Mesodermal cell (in vitro differentiated cells): ENCODE data around the gene GALNT10.

Experiments used
- H3K27ac ChIP-seq: 2 replicates; pipeline ENCODE4 v1.7.0; 2013; ENCODE audit warnings: mild to moderate bottlenecking, low read depth, low read length, moderate library complexity; ENCODE audit not compliant: severe bottlenecking
- H3K36me3 ChIP-seq: 2 replicates; pipeline ENCODE4 v1.7.1; 2013; ENCODE audit warnings: mild to moderate bottlenecking, low read length, moderate library complexity; ENCODE audit not compliant: control insufficient read depth, insufficient read depth
- H3K4me1 ChIP-seq: one replicate; pipeline ENCODE4 v1.7.1; 2013; ENCODE audit warnings: mild to moderate bottlenecking, low read length; ENCODE audit not compliant: insufficient read depth, control insufficient read depth, poor library complexity, severe bottlenecking
- H3K4me3 ChIP-seq: 2 replicates; pipeline ENCODE4 v1.7.0; 2013; ENCODE audit warnings: low read length, control low read depth, mild to moderate bottlenecking; ENCODE audit not compliant: insufficient read depth, poor library complexity, severe bottlenecking; ENCODE audit errors: extremely low read depth
- H3K9me3 ChIP-seq: 2 replicates; pipeline ENCODE4 v1.7.1; 2013; ENCODE audit warnings: mild to moderate bottlenecking, low read length, moderate library complexity; ENCODE audit not compliant: control insufficient read depth
- WGBS, 2 experiments: methylation state at CpG; one replicate each; pipeline ENCODE4 v1.1.5; 2013; ENCODE audit warnings: missing lambda C conversion rate in 2 of 2; ENCODE audit not compliant: insufficient coverage in 2 of 2; 5-methylcytosine and 5-hydroxymethylcytosine counted together

Gene GALNT10

DNA sequence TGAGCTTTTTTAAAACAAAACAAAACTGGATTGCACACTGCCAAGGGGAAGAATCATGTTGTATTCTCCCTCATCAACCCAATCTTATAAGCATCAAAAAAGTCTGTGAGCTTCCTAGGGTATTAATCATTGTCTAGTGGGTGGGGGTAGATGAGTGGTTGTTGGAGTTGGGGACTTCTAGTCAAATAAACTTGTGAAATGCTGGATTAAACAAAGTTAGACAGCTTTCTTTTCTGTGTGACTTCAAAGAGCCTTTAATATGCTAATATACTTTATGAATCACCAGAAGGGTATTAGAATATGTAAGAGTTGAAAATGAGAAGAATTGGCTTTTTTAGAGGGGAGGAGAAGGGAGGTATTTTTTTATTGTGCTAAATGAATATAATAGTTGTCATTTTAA, 87.7 kb downstream of the GALNT10 start:
- no peak overlapping the region for H3K27ac ChIP-seq

DNA sequence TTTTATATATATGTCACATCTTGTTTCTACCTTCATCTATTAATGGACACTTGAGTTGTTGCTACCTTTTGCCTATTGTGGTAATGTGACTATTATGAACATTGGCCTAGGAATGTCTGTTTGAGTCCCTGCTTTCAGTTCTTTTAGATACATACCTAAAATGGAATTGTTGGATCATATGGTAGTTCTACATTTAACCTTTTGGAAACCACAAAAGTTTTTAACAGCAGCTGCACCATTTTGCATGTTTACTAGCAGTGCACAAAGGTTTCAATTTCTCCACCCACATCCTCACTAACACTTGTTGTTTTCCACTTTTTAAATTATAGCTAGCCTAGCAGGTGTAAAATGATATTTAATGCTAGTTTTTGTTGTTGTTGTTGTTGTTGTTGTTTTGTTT, 88.4 kb downstream of the GALNT10 start:
- H3K4me3 ChIP-seq: no peak overlapping the region
- H3K9me3 ChIP-seq: no peaks in the 10 kb centered on the region
- H3K27ac ChIP-seq: no peak overlapping the region
- no peaks in the 10 kb centered on the region for H3K36me3 ChIP-seq
- peaks cover 15% of the 10 kb centered on the region for H3K4me1 ChIP-seq

More for the DNA sequence above, 87.7 kb downstream of the GALNT10 start:
- H3K4me3 ChIP-seq: no peak overlapping the region
- no peaks in the 10 kb centered on the region for H3K9me3 ChIP-seq
- H3K4me1 ChIP-seq: peaks cover 18% of the 10 kb centered on the region
- no peaks in the 10 kb centered on the region for H3K36me3 ChIP-seq

DNA sequence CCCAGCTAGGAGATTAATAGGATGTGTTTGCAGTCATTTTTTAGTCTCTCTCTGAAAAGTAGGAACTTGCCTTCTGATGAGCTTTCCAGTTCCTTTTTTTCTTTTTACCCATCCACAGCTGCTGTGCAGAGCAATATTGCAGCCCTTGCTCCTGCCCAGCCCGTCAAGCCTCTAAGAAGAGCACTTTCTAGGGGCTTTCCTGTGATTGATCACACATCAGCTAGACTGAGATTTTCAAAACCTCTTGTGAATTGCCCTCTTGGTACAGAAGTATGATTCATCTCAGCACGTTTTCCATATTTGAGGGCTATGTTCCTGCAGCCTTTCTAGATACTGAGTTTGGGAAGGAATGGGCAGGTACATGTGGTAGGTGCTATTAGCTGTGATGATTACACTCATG, 93.9 kb downstream of the GALNT10 start:
- Histone ChIP-seq H3K9me3 (no peaks in the 10 kb centered on the region), H3K4me3 (no peak overlapping the region), H3K4me1 (peaks cover 38% of the 10 kb centered on the region), H3K36me3 (no peaks in the 10 kb centered on the region), H3K27ac (no peak overlapping the region)
- 100% methylated on average over 1 of the region's 2 CpGs; no CpG with 5 or more reads in 1 of the 2 experiments for WGBS, 2 experiments

DNA sequence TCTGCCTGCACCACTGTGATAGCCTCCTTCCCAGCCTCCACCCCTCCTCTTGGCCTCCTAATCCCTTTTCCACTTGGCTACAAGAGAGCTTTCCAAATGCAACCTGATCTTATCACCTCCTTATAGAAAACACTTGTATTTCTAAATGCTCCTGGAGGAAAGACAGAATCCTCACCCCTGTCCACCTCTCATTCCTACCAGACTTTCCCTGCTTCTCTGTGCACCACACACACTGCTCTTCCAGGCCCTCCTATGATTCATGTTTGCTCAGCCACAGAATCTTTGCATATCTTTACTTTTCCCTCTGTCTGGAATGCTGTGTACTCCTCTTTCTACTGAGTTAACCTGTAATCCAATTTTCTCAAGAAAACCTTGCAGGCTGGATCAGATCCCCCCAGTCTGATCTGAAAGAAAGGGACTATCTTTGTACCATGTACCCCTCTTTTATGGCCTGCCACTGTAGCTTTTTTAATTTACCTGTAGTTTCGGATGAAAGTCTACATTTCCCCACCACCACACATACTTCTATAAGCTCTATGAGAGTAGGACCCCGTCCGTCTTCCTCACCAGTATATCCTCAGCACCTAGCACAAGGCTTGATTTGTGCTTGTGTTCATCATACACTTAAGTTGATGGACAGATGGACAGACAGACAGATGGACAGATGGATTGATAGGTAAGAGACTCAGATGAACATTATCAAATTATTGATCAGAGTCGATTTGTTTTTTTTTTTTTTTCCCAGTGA, 95.3 kb downstream of the GALNT10 start:
- H3K36me3 ChIP-seq: no peaks in the 10 kb centered on the region
- WGBS, 2 experiments: 45 to 50% methylated on average over 2 of the region's 4 CpGs
- no peak overlapping the region for H3K4me3 ChIP-seq

DNA sequence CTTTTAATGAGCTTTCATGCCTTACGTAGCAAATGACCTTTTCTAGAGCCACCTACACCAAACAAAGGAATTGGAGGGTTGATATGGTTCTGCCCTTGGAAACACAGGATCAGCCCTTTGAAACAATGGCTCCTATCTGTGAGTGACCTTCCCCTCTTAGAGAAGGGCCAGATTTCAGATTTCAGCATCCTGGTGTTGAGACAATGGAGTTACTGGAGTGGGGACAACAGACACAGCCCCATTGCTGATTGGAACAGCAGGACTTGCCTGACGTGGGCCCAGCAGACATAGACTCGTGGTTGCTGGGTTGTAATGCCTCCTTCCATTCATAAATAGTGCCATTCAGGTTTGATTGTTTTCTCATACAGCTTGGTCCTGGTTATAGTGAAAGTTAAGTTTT, 96.0 kb downstream of the GALNT10 start:
- WGBS, 2 experiments: 67 to 100% methylated on average over 1 of the region's 3 CpGs
- H3K4me1 ChIP-seq: peaks cover 38% of the 10 kb centered on the region
- H3K36me3 ChIP-seq: no peaks in the 10 kb centered on the region
- H3K4me3 ChIP-seq: no peak overlapping the region
- H3K9me3 ChIP-seq: no peaks in the 10 kb centered on the region
- H3K27ac ChIP-seq: peak overlapping the region; percentile 58

More for the DNA sequence above, 95.3 kb downstream of the GALNT10 start:
- H3K4me1 ChIP-seq: peaks cover 38% of the 10 kb centered on the region
- H3K27ac ChIP-seq: peak overlapping the region; percentile 58
- H3K9me3 ChIP-seq: no peaks in the 10 kb centered on the region

DNA sequence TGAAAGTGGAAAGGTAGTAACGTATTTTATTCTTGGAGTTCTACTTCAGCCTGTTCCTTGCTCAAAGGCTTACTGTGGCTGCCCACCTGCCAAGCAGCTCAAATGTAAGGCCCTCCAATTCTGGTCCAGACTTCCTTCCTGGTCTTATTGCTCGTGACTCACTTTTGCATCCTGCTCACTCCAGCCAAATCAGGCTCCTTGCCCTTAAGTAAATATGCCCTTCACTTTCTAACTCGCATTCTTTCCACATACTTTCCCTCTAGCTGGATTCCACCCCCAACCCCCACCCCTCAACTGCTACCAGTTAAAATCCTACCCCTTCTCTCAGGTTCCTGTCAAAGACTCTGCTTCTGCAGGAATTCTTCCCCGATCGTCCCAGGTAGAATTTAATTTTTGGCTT, 96.6 kb downstream of the GALNT10 start:
- peak overlapping the region; percentile 58 for H3K27ac ChIP-seq

DNA sequence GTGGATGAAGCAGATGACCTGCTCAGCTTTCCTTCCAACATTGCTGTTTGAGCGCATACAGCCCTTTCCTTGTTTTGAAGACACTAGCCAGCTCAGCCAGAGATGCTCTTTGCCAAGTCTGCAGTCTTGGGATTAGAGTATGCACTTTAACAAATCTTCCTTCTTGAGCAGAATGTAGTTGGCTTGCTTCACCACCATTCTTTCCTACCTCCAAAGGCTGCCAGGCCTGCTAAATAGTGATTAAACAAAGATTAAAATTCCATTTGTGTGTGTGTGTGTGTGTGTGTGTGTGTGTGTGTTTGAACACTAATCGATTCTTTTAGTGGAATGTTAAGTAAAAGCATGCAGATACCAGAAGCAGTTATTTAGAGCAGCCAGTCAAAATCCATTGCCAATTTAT, 97.6 kb downstream of the GALNT10 start:
- Histone ChIP-seq H3K4me1 (peaks cover 38% of the 10 kb centered on the region), H3K27ac (peak overlapping the region; percentile 58), H3K9me3 (no peaks in the 10 kb centered on the region), H3K36me3 (no peaks in the 10 kb centered on the region), H3K4me3 (no peak overlapping the region)
- WGBS, 2 experiments: 75 to 100% methylated on average over 1 of the region's 2 CpGs

More for the DNA sequence above, 96.6 kb downstream of the GALNT10 start:
- no peaks in the 10 kb centered on the region for H3K36me3 ChIP-seq
- H3K4me1 ChIP-seq: peaks cover 38% of the 10 kb centered on the region
- H3K4me3 ChIP-seq: no peak overlapping the region
- no peaks in the 10 kb centered on the region for H3K9me3 ChIP-seq
- WGBS, 2 experiments: 0 to 43% methylated on average over 2 to 3 of the region's 5 CpGs

DNA sequence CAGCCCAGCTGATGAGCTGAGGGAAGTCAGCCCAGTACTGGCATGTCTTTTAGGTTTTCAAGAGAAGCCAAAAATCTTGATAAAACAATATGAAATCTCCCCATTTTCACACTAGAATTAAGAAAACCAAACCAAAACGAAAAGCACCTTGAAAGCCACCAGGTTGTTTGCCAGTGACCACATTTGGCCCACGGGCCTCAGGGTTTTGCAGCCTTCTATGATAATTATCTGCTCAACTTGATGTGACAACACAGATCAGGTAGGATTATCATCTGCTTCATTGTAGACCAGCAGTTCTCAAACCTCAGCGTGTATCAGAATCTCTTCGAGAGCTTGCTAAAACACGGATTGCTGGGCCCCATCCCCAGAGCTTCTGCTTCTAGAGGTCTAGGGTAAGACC, 101.4 kb downstream of the GALNT10 start:
- H3K36me3 ChIP-seq: peaks cover 11% of the 10 kb centered on the region
- no peak overlapping the region for H3K27ac ChIP-seq
- H3K4me1 ChIP-seq: peaks cover 10% of the 10 kb centered on the region
- H3K9me3 ChIP-seq: no peaks in the 10 kb centered on the region
- H3K4me3 ChIP-seq: no peak overlapping the region
- WGBS, 2 experiments: 89 to 100% methylated on average over 5 of the region's 5 CpGs

DNA sequence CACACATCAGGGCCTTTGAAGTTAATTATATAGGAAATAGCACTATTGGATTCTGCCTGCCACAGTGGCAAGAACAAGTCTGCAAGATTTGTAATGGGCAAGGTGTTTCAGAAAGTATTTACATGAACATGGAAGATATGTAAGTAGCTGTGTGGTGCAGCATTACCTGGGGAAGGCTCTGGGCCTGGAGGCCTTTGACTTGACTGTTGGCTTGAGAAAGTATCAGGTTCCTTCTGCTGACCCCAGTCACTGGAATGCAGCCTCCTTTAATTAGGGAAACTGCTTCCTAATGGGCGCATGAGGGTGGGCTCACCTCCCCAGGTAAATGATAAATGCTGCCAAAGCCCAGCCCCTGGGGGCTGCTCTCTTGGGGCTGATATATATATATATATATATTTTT, 102.7 kb downstream of the GALNT10 start:
- Histone ChIP-seq H3K36me3 (peaks cover 15% of the 10 kb centered on the region), H3K27ac (no peak overlapping the region), H3K9me3 (no peaks in the 10 kb centered on the region), H3K4me1 (peaks cover under 1% of the 10 kb centered on the region), H3K4me3 (no peak overlapping the region)
- no CpG with 5 or more reads among the region's 1 CpG for WGBS, 2 experiments

DNA sequence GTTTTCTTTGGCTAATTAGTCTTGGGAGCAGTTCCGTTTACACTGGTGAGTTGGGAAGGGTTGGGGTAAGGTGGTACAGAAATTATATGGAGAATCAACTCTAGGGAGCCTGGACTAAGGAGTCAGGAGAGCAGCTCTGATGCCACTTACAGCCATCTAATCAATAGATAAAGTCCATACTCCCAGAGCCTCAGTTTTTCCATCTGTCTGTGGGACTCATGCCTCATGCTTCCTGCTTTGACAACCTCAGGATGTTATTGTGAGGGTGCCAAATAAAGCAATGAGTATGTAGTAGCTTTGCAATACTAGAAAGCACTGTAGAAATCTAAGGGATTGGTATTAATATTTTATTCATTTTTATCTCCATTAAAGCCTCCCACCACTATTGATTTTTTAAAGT, 105.0 kb downstream of the GALNT10 start:
- 100% methylated on average over 1 of the region's 1 CpG; no CpG with 5 or more reads in 1 of the 2 experiments for WGBS, 2 experiments
- Histone ChIP-seq H3K4me1 (no peaks in the 10 kb centered on the region), H3K27ac (no peak overlapping the region), H3K36me3 (peaks cover 24% of the 10 kb centered on the region), H3K4me3 (no peak overlapping the region), H3K9me3 (no peaks in the 10 kb centered on the region)

DNA sequence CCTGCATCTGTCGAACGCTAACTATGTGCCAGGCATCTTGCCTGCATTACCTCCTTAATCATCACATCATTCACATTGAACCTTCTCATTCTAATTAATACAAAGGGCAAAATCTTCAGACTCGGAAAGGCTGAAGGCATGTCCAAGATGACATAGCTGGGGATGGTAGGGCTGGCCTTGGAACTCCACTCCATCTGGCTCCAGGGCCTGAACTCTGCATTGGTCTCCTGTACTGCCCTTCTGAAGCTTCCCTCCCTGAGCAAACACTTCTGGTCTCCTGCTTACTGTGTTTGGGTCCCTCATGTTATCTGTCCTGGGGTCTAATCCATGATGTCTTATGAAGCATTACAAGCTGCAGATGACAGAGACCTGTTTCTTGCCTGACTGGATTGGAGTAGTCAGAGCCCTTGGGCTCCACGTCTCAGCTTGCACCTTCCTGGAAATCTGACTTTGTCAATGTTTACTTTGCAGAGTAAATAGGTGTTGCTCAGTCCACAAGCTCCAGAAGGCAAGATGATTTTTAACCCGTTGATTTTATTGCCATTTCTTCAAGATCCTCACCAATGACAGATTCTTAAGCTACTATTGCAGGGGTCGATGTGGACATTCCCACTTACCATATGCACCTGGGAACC, 106.1 kb downstream of the GALNT10 start:
- Histone ChIP-seq H3K36me3 (peaks cover 24% of the 10 kb centered on the region), H3K4me1 (no peaks in the 10 kb centered on the region), H3K4me3 (no peak overlapping the region), H3K27ac (no peak overlapping the region), H3K9me3 (no peaks in the 10 kb centered on the region)
- 91 to 95% methylated on average over 4 to 6 of the region's 6 CpGs for WGBS, 2 experiments
